ENCODE results near the gene DLK2. TPM values are rescaled to one million over a fixed set of nuclear protein-coding genes. Genes with fewer than 3 reads are reported as not detected.

Gene DLK2
- total and polyA plus RNA-seq, 2 of the 13 experiments (the other 11 are each of a cell fraction or from before 2014, with no cell fraction given), result 1.2 to 3.8 TPM

GRCh38 chr6:43428112-43428570 is 27.2 kb downstream of the DLK2 start (continued):
- TF ChIP-seq, protein P1, sequence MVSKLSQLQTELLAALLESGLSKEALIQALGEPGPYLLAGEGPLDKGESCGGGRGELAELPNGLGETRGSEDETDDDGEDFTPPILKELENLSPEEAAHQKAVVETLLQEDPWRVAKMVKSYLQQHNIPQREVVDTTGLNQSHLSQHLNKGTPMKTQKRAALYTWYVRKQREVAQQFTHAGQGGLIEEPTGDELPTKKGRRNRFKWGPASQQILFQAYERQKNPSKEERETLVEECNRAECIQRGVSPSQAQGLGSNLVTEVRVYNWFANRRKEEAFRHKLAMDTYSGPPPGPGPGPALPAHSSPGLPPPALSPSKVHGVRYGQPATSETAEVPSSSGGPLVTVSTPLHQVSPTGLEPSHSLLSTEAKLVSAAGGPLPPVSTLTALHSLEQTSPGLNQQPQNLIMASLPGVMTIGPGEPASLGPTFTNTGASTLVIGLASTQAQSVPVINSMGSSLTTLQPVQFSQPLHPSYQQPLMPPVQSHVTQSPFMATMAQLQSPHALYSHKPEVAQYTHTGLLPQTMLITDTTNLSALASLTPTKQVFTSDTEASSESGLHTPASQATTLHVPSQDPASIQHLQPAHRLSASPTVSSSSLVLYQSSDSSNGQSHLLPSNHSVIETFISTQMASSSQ (IDR thresholded peaks at IDR 0.05; ENCODE audit: low read depth), result no peak
- TF ChIP-seq, protein P1 (CRISPR knock-in tag; IDR thresholded peaks at IDR 0.05; ENCODE audit: borderline replicate concordance), result no peak
- TF ChIP-seq CREBL2 (CRISPR knock-in tag; IDR thresholded peaks at IDR 0.05; ENCODE audit: borderline replicate concordance) (no peak), DMTF1 (CRISPR knock-in tag; IDR thresholded peaks at IDR 0.05) (0 out of 2 replicates have a peak, but pooled peaks have one; percentile 1), ZNF292 (CRISPR knock-in tag; IDR thresholded peaks at IDR 0.05; ENCODE audit: borderline replicate concordance, low read depth) (peak; percentile 18; the same call in 1 of the 2 replicates)
- TF ChIP-seq, protein P2, sequence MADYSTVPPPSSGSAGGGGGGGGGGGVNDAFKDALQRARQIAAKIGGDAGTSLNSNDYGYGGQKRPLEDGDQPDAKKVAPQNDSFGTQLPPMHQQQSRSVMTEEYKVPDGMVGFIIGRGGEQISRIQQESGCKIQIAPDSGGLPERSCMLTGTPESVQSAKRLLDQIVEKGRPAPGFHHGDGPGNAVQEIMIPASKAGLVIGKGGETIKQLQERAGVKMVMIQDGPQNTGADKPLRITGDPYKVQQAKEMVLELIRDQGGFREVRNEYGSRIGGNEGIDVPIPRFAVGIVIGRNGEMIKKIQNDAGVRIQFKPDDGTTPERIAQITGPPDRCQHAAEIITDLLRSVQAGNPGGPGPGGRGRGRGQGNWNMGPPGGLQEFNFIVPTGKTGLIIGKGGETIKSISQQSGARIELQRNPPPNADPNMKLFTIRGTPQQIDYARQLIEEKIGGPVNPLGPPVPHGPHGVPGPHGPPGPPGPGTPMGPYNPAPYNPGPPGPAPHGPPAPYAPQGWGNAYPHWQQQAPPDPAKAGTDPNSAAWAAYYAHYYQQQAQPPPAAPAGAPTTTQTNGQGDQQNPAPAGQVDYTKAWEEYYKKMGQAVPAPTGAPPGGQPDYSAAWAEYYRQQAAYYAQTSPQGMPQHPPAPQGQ (CRISPR knock-in tag; IDR thresholded peaks at IDR 0.05; ENCODE audit: borderline replicate concordance), result no peak
